ENCODE measurements around the gene VPS11.

VPS11 gene

GRCh38 chr11:119114351-119114750 lies 46.7 kb downstream of the VPS11 start:
- DNase-seq (ENCODE audit: low read depth): no peak
- no peak overlapping the region for H3K4me3 ChIP-seq (ENCODE audit: control insufficient read depth, low read depth, low read length)
- TF ChIP-seq CTCF (IDR thresholded peaks at IDR 0.05; ENCODE audit: control insufficient read depth, insufficient read depth, low read depth, low read length, missing control alignments): no peak

GRCh38 chr11:119115484-119116234 lies 48.0 kb downstream of the VPS11 start:
- no peak overlapping the region for H3K4me3 ChIP-seq (ENCODE audit: control insufficient read depth, low read depth, low read length)
- TF ChIP-seq CTCF (IDR thresholded peaks at IDR 0.05; ENCODE audit: control insufficient read depth, insufficient read depth, low read depth, low read length, missing control alignments): no peak
- DNase-seq (ENCODE audit: low read depth): no peak

DNA sequence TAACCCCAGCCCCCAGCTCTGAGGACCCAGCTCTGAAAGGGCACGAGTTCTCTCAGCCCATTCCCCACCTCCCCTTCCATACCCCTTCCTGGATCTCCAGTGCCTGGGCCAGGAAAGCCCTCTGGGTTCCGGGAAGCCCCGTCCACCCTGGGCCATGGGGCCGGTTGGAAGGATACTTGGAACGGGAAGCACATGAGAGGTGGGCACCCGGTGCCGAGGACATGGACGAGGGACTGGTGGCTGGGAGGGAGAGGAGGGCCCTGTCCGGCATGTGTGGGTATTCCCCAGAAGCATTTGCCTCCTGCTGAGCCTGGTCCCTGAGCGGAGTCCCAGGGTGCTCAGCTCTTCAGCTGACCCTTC lies 48.6 kb downstream of the VPS11 start:
- no peak overlapping the region for H3K4me3 ChIP-seq (ENCODE audit: control insufficient read depth, low read depth, low read length)
- no peak for TF ChIP-seq CTCF (IDR thresholded peaks at IDR 0.05; ENCODE audit: control insufficient read depth, insufficient read depth, low read depth, low read length, missing control alignments)
- DNase-seq (ENCODE audit: low read depth): no peak

GRCh38 chr11:119116601-119117000 lies 49.0 kb downstream of the VPS11 start:
- no peak overlapping the region for H3K4me3 ChIP-seq (ENCODE audit: control insufficient read depth, low read depth, low read length)
- no peak for TF ChIP-seq CTCF (IDR thresholded peaks at IDR 0.05; ENCODE audit: control insufficient read depth, insufficient read depth, low read depth, low read length, missing control alignments)
- no peak for DNase-seq (ENCODE audit: low read depth)

DNA sequence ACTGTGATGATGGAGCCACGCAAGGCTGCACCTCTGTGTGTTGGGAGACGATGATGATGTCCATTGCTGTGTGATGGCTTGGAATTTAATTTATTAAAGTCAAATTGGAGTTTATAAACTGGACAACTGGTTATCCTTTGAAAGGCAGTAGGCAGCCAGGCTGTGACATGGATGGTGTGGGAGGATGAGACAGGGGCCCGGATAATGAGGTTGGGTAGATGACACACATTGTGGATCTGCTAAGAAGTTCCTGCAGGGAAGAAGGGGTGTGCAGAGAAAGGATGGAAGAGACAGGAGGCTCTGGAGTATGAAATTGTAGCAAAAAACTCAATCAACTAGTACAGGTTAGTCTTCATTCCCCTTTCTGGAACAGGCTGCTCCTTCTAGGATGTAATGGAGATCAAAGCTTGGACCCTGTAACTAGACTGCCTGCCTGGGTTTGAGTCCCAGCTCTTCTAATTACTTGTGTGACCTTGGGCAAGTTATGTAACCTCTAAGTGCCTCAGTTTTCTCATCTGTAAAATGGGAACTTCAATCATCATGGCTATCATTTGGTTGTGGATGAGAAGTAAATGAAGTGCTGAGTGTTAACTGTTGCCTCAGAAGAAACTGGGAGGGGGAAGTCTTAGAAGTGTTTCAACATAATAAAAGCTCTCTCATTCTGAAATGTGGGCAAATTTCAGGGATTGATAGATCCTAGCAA lies 49.5 kb downstream of the VPS11 start:
- no peak for DNase-seq (ENCODE audit: low read depth)
- no peak overlapping the region for H3K4me3 ChIP-seq (ENCODE audit: control insufficient read depth, low read depth, low read length)
- TF ChIP-seq CTCF (IDR thresholded peaks at IDR 0.05; ENCODE audit: control insufficient read depth, insufficient read depth, low read depth, low read length, missing control alignments): no peak

DNA sequence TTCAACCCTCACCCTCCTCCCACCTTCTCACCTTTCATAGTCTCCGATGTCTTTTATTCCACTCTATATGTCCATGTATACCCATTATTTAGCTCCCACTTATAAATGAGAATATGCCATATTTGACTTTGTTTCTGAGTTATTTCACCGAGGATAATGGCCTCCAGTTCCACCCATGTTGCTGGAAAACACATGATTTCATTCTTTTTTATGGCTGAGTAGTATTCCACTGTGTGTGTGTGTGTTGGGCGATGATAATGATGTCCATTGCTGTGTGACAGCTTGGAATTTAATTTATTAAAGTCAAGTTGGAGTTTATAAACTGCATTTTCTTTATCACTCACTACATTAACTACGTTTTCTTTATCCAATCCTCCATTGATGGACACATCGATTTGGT lies 50.6 kb downstream of the VPS11 start:
- H3K4me3 ChIP-seq (ENCODE audit: control insufficient read depth, low read depth, low read length): no peak overlapping the region
- no peak for DNase-seq (ENCODE audit: low read depth)
- no peak for TF ChIP-seq CTCF (IDR thresholded peaks at IDR 0.05; ENCODE audit: control insufficient read depth, insufficient read depth, low read depth, low read length, missing control alignments)

Measured in AG09309 (cell line).